LNCAP (cell line): ENCODE data around the gene FZR1.

Experiments
- CTCF ChIP-seq: fragments of 450-650 bp; IDR thresholded peaks from 2 replicates; pipeline ENCODE4 v1.5.1; 2017; ENCODE audit warnings: mild to moderate bottlenecking

The FZR1 gene

GRCh38 chr19:3469638-3470499 lies 36.2 kb upstream of the FZR1 start:
- TF ChIP-seq CTCF, result no peak

- no peak for TF ChIP-seq CTCF
Measured at GRCh38 chr19:3470500-3471128, 35.5 kb upstream of the FZR1 start.

- peak; percentile 96 for TF ChIP-seq CTCF
Measured at GRCh38 chr19:3471954-3472655, 34.0 kb upstream of the FZR1 start.

- TF ChIP-seq CTCF, result no peak
Measured at GRCh38 chr19:3474010-3474409, 32.1 kb upstream of the FZR1 start.

GRCh38 chr19:3474614-3475013 lies 31.5 kb upstream of the FZR1 start:
- no peak for TF ChIP-seq CTCF

GRCh38 chr19:3475449-3475848 lies 30.7 kb upstream of the FZR1 start:
- no peak for TF ChIP-seq CTCF

- TF ChIP-seq CTCF, result no peak
Measured at GRCh38 chr19:3476830-3477229, 29.3 kb upstream of the FZR1 start.
